OCI-LY3 (cell line): Measurements from ENCODE around the gene ELF2.

Source experiments
- H2AFZ ChIP-seq: fragments of 200-600, 300-600 bp; shearing (Covaris generic); 2 replicates; pipeline ENCODE4 v1.6.0; 2014; ENCODE audit warnings: antibody characterized with exemption, low read depth, low read length
- H3K27ac ChIP-seq: fragments of 200-600, 300-600 bp; sonication (generic); 2 replicates; pipeline ENCODE4 v1.5.1; 2014; ENCODE audit warnings: mild to moderate bottlenecking, low read length, moderate library complexity, mixed read lengths
- H3K27me3 ChIP-seq: fragments of 200-600, 300-600 bp; sonication (generic); 2 replicates; pipeline ENCODE4 v1.6.1; 2014; ENCODE audit warnings: low read depth, low read length, mixed read lengths
- H3K36me3 ChIP-seq: fragments of 200-600, 300-600 bp; sonication (generic); replicated peaks from 2 replicates; pipeline ENCODE3; 2014; ENCODE audit warnings: low read depth, low read length, mixed read lengths
- H3K4me1 ChIP-seq: fragments of 300-600, 200-600 bp; sonication (generic); 2 replicates; pipeline ENCODE4 v1.6.1; 2014; ENCODE audit warnings: low read length, mixed read lengths
- H3K4me2 ChIP-seq: fragments of 200-600, 300-600 bp; sonication (generic); 2 replicates; pipeline ENCODE4 v1.6.1; 2014; ENCODE audit warnings: low read length, mixed read lengths
- H3K4me3 ChIP-seq: fragments of 300-600, 200-600 bp; sonication (generic); 2 replicates; pipeline ENCODE4 v1.5.1; 2014; ENCODE audit warnings: antibody characterized with exemption, mild to moderate bottlenecking, low read length, moderate library complexity
- H3K79me2 ChIP-seq: fragments of 300-600, 200-600 bp; shearing (Covaris generic); 2 replicates; pipeline ENCODE4 v1.6.1; 2014; ENCODE audit warnings: mild to moderate bottlenecking, low read length, mixed read lengths
- H3K9ac ChIP-seq: fragments of 300-600, 200-600 bp; shearing (Covaris generic); 2 replicates; pipeline ENCODE4 v1.6.0; 2014; ENCODE audit warnings: mild to moderate bottlenecking, low read length, moderate library complexity
- H3K9me3 ChIP-seq: fragments of 200-600, 300-600 bp; shearing (Covaris generic); 2 replicates; pipeline ENCODE4 v1.6.1; 2014; ENCODE audit warnings: low read length, mixed read lengths; ENCODE audit not compliant: insufficient read depth
- H4K20me1 ChIP-seq: fragments of 200-600, 300-600 bp; sonication (generic); 2 replicates; pipeline ENCODE4 v1.6.1; 2016; ENCODE audit warnings: low read length, mixed read lengths; ENCODE audit not compliant: insufficient read depth
- CTCF ChIP-seq: fragments of 200-600, 300-600 bp; sonication (generic); IDR thresholded peaks from 2 replicates; pipeline ENCODE4 v1.5.1; 2014; ENCODE audit warnings: antibody characterized with exemption, low read length, low read depth
- EZH2phosphoT487 ChIP-seq: fragments of 200-600 bp; shearing (Covaris generic); IDR thresholded peaks from 2 replicates; pipeline ENCODE4 v1.6.1; 2018; ENCODE audit warnings: antibody characterized with exemption, mixed run types, low read depth

The ELF2 gene

GRCh38 chr4:139154134-139154421, 22.9 kb downstream of the ELF2 start:
- Histone ChIP-seq H2AFZ (no peak overlapping the region), H4K20me1 (peaks cover 35% of the 10 kb centered on the region), H3K27me3 (no peaks in the 10 kb centered on the region), H3K79me2 (peaks cover 4% of the 10 kb centered on the region), H3K27ac (no peak overlapping the region), H3K4me2 (no peak overlapping the region), H3K36me3 (no peaks in the 10 kb centered on the region), H3K9ac (no peak overlapping the region), H3K4me1 (0 out of 2 replicates have a peak, but pooled peaks cover 2% of the 10 kb centered on the region), H3K9me3 (no peaks in the 10 kb centered on the region), H3K4me3 (no peak overlapping the region)
- no peak for TF ChIP-seq CTCF
- no peak for TF ChIP-seq EZH2phosphoT487

GRCh38 chr4:139153411-139154133, 23.4 kb downstream of the ELF2 start:
- no peak overlapping the region for H3K27ac ChIP-seq
- H3K4me2 ChIP-seq, result no peak overlapping the region
- no peaks in the 10 kb centered on the region for H3K36me3 ChIP-seq
- H3K9me3 ChIP-seq, result no peaks in the 10 kb centered on the region
- no peak overlapping the region for H3K9ac ChIP-seq
- no peak overlapping the region for H2AFZ ChIP-seq
- no peak overlapping the region for H3K4me3 ChIP-seq
- H3K27me3 ChIP-seq, result no peaks in the 10 kb centered on the region
- H4K20me1 ChIP-seq, result peaks cover 35% of the 10 kb centered on the region
- H3K4me1 ChIP-seq, result 0 out of 2 replicates have a peak, but pooled peaks cover 2% of the 10 kb centered on the region
- TF ChIP-seq CTCF (no peak), EZH2phosphoT487 (no peak)
- H3K79me2 ChIP-seq, result peaks cover 6% of the 10 kb centered on the region

- H3K79me2 ChIP-seq, result peaks cover 12% of the 10 kb centered on the region
- H3K27ac ChIP-seq, result no peak overlapping the region
- no peak overlapping the region for H3K4me2 ChIP-seq
- no peaks in the 10 kb centered on the region for H3K9me3 ChIP-seq
- no peak overlapping the region for H3K9ac ChIP-seq
- no peak overlapping the region for H3K4me3 ChIP-seq
- no peaks in the 10 kb centered on the region for H3K27me3 ChIP-seq
- no peak for TF ChIP-seq CTCF
- no peak for TF ChIP-seq EZH2phosphoT487
- H3K4me1 ChIP-seq, result peaks cover 4% of the 10 kb centered on the region
- peaks cover 36% of the 10 kb centered on the region for H4K20me1 ChIP-seq
- no peak overlapping the region for H2AFZ ChIP-seq
- no peaks in the 10 kb centered on the region for H3K36me3 ChIP-seq
These were observed 24.8 kb downstream of the ELF2 start for GRCh38 chr4:139152249-139152648.

GRCh38 chr4:139146926-139147629, 29.9 kb downstream of the ELF2 start:
- H2AFZ ChIP-seq, result no peak overlapping the region
- H4K20me1 ChIP-seq, result peaks cover 57% of the 10 kb centered on the region
- TF ChIP-seq CTCF (no peak), EZH2phosphoT487 (no peak)
- no peak overlapping the region for H3K4me3 ChIP-seq
- H3K9me3 ChIP-seq, result no peaks in the 10 kb centered on the region
- H3K27me3 ChIP-seq, result no peaks in the 10 kb centered on the region
- H3K27ac ChIP-seq, result no peak overlapping the region
- no peak overlapping the region for H3K4me2 ChIP-seq
- H3K9ac ChIP-seq, result no peak overlapping the region
- peaks cover 48% of the 10 kb centered on the region for H3K79me2 ChIP-seq
- H3K36me3 ChIP-seq, result no peaks in the 10 kb centered on the region
- peaks cover 20% of the 10 kb centered on the region for H3K4me1 ChIP-seq
